Measurements from ENCODE around the gene TGDS.

Gene TGDS

DNA sequence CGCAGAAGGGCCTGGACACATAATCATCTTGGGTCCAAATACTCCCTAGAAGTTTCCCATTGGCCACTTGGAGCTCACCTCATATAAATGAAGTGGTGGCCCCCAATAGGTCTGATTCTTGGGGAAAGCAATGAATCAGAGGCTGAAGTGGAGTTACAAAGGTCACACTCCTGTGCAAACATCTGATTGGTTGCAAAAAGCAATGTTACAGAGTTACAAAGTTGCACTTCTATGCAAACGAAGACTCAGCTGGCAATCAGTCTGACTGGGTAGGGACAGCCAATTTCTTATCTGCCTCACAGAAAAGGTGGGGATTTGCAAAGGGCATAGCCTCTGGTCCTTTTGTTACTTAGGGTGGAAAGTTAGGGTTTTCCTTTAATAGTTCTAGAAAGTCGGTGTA lies 3.9 kb upstream of the TGDS start:
- DNase-seq (ENCODE audit: low spot score) = no peak

DNA sequence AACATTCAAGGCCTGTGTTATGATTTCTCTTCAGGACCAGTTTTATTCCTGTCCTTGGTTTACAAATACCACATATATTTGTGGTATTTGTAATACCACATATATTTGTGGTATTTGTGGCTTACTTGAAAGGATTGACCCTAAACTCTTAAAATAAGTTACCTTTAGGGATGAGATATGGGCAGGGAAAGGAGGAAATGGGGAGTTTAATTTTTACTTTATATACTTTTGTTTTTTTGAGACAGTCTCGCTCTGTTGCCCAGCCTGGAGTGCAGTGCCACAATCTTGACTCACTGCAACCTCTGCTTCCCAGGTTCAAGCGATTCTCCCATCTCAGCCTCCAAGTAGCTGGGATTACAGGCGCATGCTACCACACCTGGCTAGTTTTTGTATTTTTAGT lies 2.3 kb upstream of the TGDS start:
- DNase-seq (ENCODE audit: low spot score) = no peak

DNA sequence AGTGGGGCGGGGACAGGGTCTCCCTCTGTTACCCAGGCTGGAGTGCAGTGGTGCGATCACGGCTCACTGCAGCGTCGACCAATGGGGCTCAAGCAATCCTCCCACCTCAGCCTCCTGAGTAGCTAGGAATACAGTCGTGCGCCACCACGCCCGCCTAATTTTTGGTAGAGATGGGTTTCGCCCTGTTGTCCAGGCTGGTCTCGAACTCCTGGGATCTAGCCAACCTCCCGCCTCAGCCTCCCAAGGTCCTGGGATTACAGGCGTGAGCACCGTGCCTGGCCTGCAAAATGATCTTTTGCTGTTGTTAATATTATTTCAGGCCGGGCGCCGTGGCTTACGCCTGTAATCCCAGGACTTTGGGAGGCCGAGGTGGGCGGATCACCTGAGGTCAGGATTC lies 621 bp upstream of the TGDS start:
- DNase-seq (ENCODE audit: low spot score) = no peak

DNA sequence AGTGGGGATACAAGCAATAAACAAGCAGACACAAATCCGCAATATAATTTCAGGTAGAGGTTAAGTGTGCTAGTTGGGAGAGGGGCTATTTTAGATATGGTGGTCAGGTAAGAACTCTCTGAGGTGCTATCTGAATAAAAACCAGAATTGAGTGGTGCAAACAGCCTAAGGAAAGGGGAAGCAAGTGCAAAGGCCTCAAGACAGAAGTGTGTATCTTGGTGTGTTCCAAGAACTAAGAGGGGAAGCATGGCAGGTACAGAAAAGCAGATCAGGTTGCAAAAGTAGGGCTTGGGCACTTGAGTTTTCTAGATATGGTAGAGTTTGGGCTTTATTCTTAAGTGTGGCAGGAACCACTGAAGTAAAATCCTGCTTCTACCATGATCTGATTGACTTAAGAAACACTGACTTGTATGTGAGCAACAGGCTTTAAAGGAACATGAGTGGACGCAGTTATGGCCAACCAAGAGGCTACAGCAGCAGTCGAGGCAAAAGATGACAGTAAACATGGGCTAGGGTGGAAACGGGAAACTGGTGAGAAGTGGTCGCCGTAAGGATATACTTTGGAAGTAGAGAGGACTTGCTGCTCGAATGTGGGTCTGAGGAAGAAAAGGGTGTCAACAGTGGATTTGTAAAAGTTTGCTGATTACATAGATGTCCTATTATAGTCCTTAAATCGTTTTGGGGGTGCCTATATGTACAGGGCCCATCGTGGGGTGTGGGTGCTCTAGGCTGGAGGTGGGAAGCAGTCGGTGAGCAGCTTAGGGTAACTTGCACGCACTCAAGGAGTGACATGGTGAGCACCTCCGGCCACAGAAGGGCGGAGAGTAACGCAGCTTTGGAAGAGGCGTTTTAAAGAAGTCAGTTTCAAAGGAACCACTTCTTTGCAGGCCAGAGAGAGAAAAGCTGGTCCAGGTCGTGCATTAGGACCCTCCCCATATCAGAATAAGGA lies 677 bp downstream of the TGDS start:
- DNase-seq (ENCODE audit: low spot score) = no peak

DNA sequence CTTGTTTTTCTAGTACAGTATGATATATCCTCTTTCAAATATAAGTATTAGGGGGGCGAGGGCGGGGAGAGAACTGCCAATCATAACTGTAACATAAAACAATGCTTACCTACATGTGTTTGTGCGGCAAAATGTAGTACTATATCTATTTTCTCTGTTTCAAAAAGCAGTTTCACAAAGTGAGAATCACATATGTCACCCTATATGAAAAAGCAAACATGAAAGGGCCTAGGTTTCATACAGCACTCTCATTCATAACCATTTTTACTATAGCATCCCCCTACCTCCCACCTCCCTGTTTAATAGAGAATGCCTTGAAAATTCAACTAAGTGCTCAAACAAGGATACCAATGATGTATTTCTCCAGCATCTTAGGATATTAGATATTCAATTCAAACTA lies 5.2 kb downstream of the TGDS start:
- no peak for DNase-seq (ENCODE audit: low spot score)

DNA sequence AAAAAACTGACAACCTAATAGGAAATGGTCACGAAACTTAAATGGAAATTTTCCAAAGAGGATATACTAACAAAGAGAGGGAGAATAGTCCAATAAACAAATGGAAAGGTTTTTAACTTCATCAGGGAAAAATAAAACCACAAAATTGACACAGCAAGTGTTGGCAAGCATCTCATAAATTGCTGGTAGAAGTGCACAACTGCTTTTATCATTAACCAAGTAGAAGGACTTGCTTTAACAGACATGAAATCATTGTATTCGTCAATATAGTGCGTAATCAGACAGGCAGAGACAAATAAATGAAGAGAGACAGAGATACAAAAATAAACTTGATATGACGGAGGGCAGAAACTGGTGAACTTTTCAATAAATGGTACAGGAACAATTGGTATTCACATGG lies 7.4 kb downstream of the TGDS start:
- no peak for DNase-seq (ENCODE audit: low spot score)

DNA sequence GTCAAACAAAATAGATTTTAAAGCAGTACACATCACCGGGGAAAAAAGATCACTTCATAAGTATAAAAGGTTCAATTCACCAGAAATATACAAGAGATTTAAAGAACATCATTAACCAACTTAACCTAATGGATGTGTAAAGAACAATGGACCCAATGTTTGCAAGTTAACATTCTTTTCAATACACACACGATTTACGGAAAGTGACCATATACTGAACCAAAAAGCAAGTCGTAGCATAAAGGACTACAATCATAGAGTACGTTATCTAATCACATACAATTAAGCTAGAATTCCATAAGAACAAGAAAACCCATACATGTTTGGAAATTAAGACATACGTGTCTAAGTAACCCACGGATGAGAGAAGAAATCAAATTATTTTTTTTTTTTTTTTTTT lies 9.6 kb downstream of the TGDS start:
- DNase-seq (ENCODE audit: low spot score) = no peak

DNA sequence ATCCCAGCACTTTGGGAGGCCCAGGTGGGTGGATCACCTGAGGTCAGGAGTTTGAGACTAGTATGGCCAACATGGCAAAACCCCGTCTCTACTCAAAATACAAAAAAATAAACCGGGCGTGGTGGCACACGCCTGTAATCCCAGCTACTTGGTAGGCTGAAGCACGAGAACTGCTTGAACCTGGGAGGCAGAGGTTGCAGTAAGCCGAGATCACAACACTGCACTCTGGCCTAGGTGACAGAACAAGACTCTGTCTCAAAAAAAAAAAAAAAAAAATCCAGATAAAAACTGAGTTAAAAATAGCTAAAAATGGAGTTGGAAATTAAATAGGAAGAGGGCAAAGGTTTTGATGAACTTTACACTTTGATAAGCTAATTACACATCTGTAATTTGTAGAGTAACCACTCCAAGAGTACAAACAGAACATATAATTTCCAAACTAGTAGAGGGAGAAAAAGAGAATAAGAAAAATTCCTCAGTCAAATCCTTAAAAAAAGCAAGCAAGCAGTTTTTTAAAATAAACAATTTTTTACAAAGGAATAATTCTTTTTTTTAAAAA lies 10.3 kb downstream of the TGDS start:
- DNase-seq (ENCODE audit: low spot score) = no peak

DNA sequence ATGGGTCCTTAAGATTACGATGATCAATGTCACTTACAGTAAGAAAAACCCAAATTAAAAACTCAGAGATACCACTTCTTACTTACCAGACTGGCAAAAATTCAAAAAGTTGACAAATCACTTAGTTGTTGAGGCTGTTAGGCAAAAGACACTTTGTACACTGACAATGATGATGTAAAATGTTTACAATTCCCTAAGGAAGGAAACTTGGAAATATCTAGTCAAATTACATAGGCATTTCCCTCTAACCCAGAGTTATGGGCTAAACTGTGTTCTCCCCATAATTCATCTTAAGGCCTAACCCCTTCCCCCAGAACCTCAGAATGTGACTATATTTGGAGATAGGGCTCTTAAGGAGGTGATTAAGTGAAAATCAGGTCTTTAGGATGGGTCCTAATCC lies 12.0 kb downstream of the TGDS start:
- no peak for DNase-seq (ENCODE audit: low spot score)

DNA sequence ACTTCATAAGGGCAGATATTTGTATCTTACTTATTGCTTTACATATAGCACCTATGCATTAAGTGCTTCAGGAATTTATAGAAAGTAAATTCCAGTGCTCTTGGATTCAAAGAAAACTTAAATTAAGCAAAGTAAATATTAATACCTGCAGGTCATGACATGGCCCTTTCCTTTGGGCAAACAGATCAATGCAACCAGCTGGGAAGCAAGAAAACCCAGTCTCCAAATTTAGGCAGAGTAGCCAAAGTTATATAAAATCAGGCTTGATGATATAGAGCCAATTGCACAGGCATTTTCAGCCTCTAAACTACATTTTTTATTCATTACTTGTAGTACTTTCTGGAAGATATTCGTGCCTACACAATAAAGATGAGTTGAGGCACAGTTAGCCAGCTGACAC lies 16.9 kb downstream of the TGDS start:
- no peak for DNase-seq (ENCODE audit: low spot score)

DNA sequence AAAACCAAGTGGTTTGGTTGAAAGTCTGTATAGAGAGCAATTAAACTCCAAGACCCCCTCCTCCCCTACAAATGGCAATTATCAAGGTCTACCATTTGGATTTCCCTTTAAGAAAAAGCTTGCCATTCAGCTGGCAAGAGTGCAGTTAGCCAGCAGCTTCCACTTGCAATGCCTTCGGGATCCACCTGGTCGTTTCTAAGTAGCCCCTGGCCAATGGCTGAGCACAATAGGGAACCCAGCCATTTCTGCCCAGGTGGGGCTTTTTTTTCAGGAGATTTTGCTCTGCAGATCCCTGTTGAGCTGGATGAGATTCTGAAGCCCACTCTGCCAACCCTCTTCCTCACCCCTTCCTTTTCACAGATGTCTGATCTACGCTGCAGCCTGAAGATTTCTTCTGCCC lies 26.3 kb downstream of the TGDS start:
- DNase-seq (ENCODE audit: low spot score) = no peak

DNA sequence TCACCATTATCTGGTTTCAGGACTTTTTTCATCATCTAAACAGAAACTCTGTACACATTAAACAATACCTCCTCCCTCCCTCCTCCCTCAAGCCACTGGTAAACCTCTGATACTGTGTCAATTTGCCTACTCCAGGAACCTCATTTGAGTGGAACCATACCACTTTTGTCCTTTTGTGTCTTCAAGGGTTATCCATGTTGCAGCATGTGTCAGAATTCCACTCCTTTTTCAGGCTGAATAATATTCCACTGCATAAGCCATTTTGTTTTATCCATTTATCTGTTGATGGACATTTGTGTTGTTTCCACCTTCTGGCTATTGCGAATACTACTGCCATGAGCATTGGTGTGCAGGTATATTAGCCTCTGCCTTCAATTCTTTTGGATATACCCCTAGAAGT lies 27.5 kb downstream of the TGDS start:
- DNase-seq (ENCODE audit: low spot score) = no peak

DNA sequence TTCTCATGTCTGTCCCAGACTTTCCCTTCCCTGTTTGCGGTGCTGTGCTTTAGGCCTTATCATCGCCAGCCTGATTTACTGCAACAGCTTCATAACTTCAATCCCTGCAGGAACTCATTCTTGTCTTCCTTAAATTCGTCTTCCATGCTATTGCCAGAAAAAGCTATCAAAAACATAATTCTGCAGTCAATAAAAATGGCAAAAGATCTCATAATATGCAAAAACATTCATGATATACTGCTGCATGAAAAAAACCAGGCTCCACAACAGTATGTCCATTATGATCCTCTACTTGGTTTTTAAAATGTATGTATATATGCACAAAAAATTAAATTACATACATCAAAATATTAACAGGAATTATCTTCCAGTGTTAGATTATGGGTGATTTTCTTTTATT lies 28.4 kb downstream of the TGDS start:
- no peak for DNase-seq (ENCODE audit: low spot score)

DNA sequence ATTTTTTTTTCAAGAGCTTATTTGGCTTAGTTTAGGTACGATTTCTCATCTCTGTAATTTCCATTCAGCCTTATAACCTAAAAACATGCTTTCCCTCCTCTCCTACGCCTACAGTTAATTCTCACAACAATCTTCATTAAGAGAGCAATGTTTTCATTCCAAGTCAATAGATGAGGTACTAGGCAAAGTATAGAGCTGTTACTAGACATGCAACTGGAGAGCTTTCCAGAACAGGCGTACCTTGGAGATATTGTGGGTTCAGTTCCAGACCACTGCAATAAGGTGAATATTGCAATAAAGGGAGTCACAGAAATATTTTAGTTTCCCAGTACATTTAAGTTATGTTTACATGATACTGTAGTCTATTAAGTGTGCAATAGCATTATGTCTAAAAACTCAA lies 34.8 kb downstream of the TGDS start:
- DNase-seq (ENCODE audit: low spot score) = no peak

DNA sequence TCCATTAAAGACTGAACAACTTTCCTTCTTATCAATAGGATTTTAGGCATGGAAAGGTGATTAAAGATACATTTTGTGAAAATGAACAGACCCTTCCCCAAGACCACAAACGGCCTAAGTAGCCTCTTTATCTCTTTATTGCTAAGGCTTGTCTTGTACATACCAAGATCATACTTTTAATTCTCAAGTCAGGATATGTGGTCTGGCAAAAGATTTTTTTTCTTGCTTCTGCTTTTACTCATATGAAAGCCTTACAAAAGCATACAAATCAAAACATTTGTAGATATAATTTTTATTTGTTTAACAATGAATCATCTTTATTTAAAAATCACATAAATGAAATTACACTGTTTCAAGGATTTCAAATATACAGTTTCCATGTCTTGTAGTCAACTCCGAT lies 35.8 kb downstream of the TGDS start:
- DNase-seq (ENCODE audit: low spot score) = no peak

DNA sequence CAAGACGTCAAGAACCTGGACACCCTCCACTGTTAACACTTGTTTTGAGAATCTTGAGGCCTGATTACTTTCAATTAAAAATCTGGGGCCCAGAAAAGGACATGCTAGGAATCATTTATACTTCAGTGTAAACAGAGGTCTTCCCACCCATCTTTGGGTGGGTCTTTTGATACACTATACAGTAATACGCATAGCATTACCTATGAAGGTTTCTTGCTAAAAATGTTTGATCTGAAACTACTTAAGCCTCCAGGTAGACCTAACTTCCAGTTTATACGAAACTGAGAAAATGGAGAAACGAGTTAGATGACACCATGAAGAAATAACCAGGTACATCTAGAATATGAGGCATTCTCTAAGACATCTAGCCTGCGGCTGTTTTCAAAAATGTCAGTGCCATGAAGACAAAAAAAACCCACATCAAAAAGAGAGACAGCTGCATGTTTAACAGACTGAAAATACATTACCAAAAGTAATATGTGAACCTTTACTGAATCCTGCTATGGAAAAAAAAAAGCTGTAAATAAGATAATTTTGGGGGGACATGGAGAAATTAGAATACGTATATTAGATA lies 36.6 kb downstream of the TGDS start:
- no peak for DNase-seq (ENCODE audit: low spot score)

DNA sequence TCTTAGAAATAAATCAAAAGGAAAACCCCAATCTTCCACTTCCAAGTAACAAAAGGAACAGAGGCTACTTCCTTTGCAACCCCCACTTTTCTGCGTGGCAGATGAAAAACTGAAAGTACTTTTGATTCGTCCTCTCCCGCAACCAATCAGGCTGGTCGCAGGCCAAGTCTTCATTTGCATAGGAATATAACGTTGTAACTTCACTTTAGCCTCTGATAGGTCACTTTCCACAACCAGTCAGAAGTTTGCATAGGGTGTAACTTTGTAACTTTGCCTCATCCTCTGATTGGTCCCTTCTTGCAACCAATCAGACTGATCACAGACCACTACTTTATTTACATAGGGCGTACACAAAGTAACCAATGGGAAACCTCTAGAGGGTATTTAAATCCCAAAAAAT lies 37.2 kb downstream of the TGDS start:
- no peak for DNase-seq (ENCODE audit: low spot score)

DNA sequence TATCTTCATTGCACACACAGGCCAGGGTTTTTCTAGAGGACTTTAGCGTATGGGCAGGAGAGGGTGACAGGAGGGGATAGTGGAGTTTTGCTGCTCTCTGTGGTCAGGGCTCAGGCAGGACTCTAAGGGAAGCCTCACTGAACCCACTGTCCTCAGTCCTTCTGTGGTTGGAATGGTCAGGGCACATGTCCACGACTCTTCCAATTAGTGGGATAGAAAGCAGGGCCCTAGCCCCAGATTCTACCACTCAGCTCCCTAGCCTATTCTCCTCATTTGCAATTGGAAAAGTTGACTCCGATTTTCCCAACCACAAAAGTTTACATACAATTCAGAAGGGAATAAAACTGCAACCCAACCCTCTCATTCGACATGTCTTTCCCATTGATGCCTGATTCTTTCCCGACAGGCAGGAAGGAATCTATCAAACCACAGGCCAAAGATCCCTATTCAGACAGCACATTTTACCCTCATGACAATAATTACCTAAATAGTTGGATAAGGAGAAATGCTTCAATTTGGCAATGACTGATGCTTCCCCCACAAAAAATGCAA lies 38.2 kb downstream of the TGDS start:
- DNase-seq (ENCODE audit: low spot score) = no peak

DNA sequence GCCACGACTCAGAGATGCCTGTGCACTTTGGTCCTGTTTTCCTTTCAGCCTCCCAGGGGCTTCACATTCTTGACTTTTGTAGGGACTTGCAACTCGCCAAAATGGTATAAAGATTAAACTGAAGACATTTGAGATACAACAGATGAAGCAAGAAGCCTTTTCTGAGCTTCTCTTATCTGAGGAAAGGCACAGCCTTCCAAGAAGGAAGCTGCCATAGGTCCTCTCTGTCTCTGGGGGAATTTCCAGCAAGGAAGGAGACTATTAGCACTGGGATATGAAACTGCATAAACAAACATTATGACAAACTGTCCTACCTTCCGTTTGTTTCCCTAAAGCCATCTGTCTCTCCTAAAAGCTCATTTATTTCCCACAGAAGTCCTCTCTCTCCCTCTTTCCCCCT lies 39.3 kb downstream of the TGDS start:
- no peak for DNase-seq (ENCODE audit: low spot score)

DNA sequence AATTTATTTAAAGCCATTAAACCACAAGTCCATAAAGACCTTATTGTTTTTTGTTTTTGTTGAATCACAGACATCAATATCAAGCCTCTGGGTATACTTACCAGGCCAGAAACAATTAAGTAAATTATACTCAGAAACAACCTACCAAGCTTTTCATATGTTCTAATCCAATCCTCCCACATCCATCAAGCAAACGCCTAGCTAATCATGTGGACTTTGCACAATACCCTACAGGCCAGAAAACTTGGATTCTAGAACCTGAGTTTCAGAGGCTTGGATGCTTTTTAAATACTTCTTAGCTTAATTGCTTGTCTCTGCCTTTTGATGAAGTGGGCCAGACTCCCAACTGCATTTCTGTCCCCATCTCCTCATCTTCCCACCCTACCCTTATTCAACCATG lies 39.9 kb downstream of the TGDS start:
- no peak for DNase-seq (ENCODE audit: low spot score)

DNA sequence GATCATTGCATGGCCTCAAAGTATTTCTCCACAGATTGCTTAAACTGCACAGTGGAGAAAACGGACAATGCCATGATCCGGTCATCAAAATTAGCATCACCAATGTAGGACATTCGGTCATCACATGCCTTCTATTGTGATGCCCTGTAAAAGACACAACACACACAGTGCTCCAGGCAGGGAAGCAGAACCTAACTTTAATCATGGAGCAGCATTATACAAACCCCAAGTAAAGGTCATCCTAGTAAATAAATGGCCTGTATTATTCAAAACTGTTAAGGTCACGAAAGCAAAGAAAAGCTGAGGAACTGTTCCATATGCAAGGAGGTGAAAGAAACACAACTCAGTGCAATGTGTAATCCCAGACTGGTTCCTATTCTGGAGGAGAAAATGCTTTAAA lies 42.2 kb downstream of the TGDS start:
- DNase-seq (ENCODE audit: low spot score) = no peak

DNA sequence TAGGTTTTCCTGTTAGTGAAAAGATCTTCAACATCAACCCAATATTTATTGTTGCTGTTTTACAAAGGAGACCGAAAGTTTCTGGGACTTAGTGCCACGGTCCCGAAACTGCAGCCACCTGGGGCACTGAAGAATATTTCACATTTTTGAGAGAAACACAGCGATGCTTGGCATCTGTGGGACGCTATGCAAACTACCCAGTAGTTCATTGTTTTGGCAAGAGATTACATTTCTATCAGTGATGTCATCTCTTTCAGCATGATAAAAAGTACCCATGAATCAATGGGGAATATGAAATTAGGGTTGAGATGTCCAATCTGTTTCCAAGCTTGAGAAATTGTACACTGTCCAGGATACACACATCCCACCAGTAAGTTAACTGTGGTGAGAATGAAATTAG lies 43.9 kb downstream of the TGDS start:
- no peak for DNase-seq (ENCODE audit: low spot score)

DNA sequence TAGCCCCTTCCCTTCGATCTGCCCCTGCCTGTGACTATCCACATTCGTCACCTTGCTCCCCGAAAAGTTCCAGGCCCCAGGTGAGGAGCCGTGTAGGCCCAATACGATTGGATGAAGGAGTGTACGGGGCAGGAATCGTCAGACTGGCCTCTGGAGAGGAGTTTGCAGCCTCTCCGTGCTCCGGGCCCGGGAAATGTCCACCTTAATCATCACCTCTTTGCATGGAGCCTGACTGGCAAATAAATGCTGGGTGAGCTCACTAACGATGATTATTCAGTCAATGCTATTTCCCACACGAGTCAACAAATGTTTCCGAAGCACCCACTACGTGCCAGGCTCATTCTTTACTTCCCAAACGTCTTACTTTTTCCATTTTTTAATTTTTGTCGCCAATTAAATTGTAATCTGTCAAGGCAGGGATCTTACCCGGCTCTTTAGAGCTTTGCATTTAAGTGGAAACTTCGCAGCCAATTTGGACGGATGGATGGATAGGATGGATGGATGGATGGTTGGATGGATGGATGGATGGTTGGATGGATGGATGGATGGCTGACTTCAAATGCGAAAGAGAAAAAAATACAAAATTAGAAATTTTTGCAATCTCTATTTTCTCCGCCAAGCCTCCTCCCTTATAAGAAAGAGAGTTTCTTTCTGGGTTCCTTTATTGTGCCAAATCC lies 45.8 kb downstream of the TGDS start:
- DNase-seq (ENCODE audit: low spot score) = no peak
